Fibroblast of mammary gland (primary cell): ENCODE results near the gene COL3A1.

Experiments used
- DNase-seq: peaks from one replicate; pipeline ENCODE4 v3.0.0-alpha.2; 2010; ENCODE audit warnings: low read depth
- H3K4me3 ChIP-seq: 2 replicates; pipeline ENCODE4 v1.5.1; 2011; ENCODE audit warnings: low read depth, mild to moderate bottlenecking, low read length, moderate library complexity; ENCODE audit not compliant: control insufficient read depth
- TF ChIP-seq, protein P1 (sequence below): conservative IDR thresholded peaks from 2 replicates; pipeline ENCODE4 v1.5.1; 2011; ENCODE audit warnings: low read depth, low read length, inconsistent platforms; ENCODE audit not compliant: control insufficient read depth, insufficient read depth

The COL3A1 gene

GRCh38 chr2:189012351-189012750, 38.2 kb downstream of the COL3A1 start:
- no peak for DNase-seq

DNA sequence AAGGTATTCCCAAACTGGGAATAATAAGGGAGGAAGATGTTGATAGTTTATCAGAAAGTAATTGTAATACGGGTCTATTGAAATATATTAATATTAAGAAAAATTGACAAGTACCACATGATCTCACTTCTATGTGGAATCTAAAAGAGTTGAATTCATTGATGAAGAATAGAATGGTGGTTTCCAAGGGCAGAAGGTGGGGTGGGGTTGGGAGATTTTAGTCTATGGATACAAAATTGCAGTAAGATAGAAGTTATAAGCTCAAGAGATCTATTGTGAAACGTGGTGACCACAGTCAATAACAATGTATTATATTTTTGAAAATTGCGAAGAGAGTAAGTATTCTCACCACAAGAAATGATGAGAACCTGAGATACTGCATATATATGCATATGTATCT, 38.9 kb downstream of the COL3A1 start:
- TF ChIP-seq, protein P1, sequence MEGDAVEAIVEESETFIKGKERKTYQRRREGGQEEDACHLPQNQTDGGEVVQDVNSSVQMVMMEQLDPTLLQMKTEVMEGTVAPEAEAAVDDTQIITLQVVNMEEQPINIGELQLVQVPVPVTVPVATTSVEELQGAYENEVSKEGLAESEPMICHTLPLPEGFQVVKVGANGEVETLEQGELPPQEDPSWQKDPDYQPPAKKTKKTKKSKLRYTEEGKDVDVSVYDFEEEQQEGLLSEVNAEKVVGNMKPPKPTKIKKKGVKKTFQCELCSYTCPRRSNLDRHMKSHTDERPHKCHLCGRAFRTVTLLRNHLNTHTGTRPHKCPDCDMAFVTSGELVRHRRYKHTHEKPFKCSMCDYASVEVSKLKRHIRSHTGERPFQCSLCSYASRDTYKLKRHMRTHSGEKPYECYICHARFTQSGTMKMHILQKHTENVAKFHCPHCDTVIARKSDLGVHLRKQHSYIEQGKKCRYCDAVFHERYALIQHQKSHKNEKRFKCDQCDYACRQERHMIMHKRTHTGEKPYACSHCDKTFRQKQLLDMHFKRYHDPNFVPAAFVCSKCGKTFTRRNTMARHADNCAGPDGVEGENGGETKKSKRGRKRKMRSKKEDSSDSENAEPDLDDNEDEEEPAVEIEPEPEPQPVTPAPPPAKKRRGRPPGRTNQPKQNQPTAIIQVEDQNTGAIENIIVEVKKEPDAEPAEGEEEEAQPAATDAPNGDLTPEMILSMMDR = no peak
- H3K4me3 ChIP-seq = no peak overlapping the region
- DNase-seq = peak; percentile 57

More at GRCh38 chr2:189012351-189012750, 38.2 kb downstream of the COL3A1 start:
- TF ChIP-seq, protein P1 = no peak
- H3K4me3 ChIP-seq = no peak overlapping the region

DNA sequence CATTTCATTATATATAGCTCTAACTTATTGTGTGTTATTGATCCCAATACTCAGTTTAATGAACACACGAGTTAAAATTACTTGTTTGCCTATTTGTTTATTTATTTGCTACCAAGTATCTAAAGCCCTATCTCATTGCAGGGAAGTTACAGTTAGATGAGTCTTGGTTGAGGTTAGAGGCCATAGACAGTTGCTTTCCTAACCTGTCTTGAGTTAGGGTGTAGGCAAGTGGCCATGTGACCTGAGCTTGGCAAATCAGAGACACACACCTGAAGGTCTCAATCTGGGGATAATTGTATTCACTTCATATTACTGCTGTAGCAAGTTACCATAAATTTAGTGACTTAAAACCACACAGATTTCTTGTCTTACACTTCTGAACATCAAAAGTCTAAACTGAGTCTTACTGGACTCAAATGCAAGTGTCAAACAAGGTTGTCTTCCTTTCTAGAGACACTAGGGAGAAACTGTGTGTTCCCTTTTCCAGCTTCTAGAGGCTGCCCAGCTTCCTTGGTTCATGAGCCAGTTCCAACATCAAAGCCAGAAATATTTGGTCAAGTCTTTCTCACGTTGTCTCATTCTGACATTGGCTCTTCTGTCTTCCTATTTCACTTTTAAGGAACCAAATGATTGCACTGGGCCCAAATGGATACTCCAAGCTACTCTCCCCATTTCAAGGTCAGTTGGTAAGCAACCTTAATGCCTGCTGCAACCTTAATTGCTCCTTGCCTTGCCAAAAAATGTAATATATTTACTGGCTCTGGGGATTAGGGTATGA, 39.7 kb downstream of the COL3A1 start:
- TF ChIP-seq, protein P1 = no peak

DNA sequence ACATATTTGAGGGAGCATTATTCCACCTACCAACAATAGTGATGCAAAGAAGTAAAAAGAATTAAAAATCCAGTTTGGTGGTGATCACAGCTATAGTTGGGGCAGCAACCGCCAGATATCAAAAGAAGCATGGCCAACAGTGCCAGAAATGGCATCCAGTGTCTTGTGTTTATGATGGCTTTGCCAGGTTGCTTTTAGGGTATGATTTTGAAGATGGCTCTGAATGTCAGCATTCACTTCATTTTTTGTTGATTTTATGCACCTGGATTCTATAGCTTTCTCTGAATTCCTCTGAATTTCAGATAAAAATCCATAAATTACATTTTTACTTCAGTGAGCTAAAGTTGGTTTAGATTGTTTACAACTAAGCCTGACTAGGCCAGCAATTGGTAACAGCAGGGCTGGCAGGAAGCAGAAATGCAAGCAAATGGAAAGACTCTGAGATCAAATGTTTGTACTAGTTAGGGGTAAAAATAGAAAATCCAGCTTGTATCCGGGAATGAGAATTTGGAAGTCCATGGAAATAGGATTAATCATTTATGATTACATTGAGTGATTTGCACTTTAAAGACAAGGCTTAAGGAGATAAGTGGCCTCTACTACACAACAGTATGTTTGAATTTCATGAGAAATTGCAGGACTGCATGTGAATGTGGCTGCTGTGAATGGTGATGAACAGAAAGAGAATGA, 40.4 kb downstream of the COL3A1 start:
- TF ChIP-seq, protein P1 = no peak
- H3K4me3 ChIP-seq = no peak overlapping the region
- peak; percentile 65 for DNase-seq

More for the DNA sequence above, 39.7 kb downstream of the COL3A1 start:
- DNase-seq = peak; percentile 74
- no peak overlapping the region for H3K4me3 ChIP-seq

- no peak overlapping the region for H3K4me3 ChIP-seq
- TF ChIP-seq, protein P1 = no peak
- peak; percentile 50 for DNase-seq
Observed at GRCh38 chr2:189015359-189015758, 41.2 kb downstream of the COL3A1 start.

GRCh38 chr2:189016311-189016861, 42.2 kb downstream of the COL3A1 start:
- no peak for DNase-seq
- H3K4me3 ChIP-seq = no peak overlapping the region

More at GRCh38 chr2:189016311-189016861, 42.2 kb downstream of the COL3A1 start:
- TF ChIP-seq, protein P1 = no peak
